Astrocyte (in vitro differentiated cells and primary cell): ENCODE results near the gene FXR2. TPM values are rescaled to one million over a fixed set of nuclear protein-coding genes. Genes with fewer than 3 reads are reported as not detected.

Experiments
- DNase-seq: peaks from one replicate; pipeline ENCODE4 v3.0.0-alpha.2; 2010; ENCODE audit warnings: low read depth
- FAIRE-seq: peaks from 2 replicates; lab custom pipeline; 2011; peaks lifted over from hg19 to GRCh38; lab: Jason Lieb, UNC
- H2AFZ ChIP-seq: 2 replicates; pipeline ENCODE4 v1.6.0; 2012; ENCODE audit warnings: low read depth, low read length, inconsistent platforms
- H3K27ac ChIP-seq: 2 replicates; pipeline ENCODE4 v1.5.1; 2011; ENCODE audit warnings: low read depth, low read length, inconsistent platforms
- H3K27me3 ChIP-seq: 2 replicates; pipeline ENCODE4 v1.6.0; 2011; ENCODE audit warnings: low read length, inconsistent platforms; ENCODE audit not compliant: insufficient read depth
- H3K36me3 ChIP-seq: 2 replicates; pipeline ENCODE4 v1.5.1; 2011; ENCODE audit warnings: low read length, inconsistent platforms; ENCODE audit not compliant: insufficient read depth
- H3K4me1 ChIP-seq: 2 replicates; pipeline ENCODE4 v1.5.1; 2011; ENCODE audit warnings: low read length, inconsistent platforms; ENCODE audit not compliant: insufficient read depth
- H3K4me2 ChIP-seq: 2 replicates; pipeline ENCODE4 v1.6.0; 2012; ENCODE audit warnings: low read length, inconsistent platforms
- H3K4me3 ChIP-seq: 2 replicates; pipeline ENCODE4 v1.5.1; 2011; ENCODE audit warnings: low read depth, mild to moderate bottlenecking, low read length, inconsistent platforms; ENCODE audit not compliant: insufficient read depth
- H3K79me2 ChIP-seq: 2 replicates; pipeline ENCODE4 v1.6.0; 2012; ENCODE audit warnings: mild to moderate bottlenecking, low read length, inconsistent platforms; ENCODE audit not compliant: insufficient read depth
- H3K9ac ChIP-seq: 2 replicates; pipeline ENCODE4 v1.6.0; 2012; ENCODE audit warnings: mild to moderate bottlenecking, low read length, inconsistent platforms
- H3K9me3 ChIP-seq: 2 replicates; pipeline ENCODE4 v1.5.1; 2012; ENCODE audit warnings: low read depth, mild to moderate bottlenecking, low read length, inconsistent platforms; ENCODE audit not compliant: insufficient read depth
- H4K20me1 ChIP-seq: 2 replicates; pipeline ENCODE4 v1.6.0; 2012; ENCODE audit warnings: low read length, inconsistent platforms; ENCODE audit not compliant: insufficient read depth
- H3K27ac Mint-ChIP-seq: one replicate; pipeline ENCODE4 v1.8.0; 2021; ENCODE audit warnings: mild to moderate bottlenecking, mixed read lengths; ENCODE audit not compliant: unreplicated experiment
- H3K27me3 Mint-ChIP-seq: one replicate; pipeline ENCODE4 v1.8.0; 2021; ENCODE audit warnings: low read depth, mixed read lengths; ENCODE audit not compliant: unreplicated experiment
- H3K36me3 Mint-ChIP-seq: one replicate; pipeline ENCODE4 v1.8.0; 2021; ENCODE audit warnings: low read depth, mixed read lengths; ENCODE audit not compliant: unreplicated experiment
- H3K4me1 Mint-ChIP-seq: one replicate; pipeline ENCODE4 v1.8.0; 2021; ENCODE audit warnings: low read depth, mixed read lengths; ENCODE audit not compliant: unreplicated experiment
- H3K4me3 Mint-ChIP-seq: one replicate; pipeline ENCODE4 v1.8.0; 2021; ENCODE audit warnings: mild to moderate bottlenecking, moderate library complexity, mixed read lengths; ENCODE audit not compliant: unreplicated experiment
- H3K9me3 Mint-ChIP-seq: one replicate; pipeline ENCODE4 v1.8.0; 2021; ENCODE audit warnings: mild to moderate bottlenecking, mixed read lengths; ENCODE audit not compliant: unreplicated experiment
- CTCF ChIP-seq: IDR thresholded peaks from 2 replicates; pipeline ENCODE4 v1.5.1; 2011; ENCODE audit warnings: low read depth, mild to moderate bottlenecking, inconsistent platforms, low read length, moderate library complexity; ENCODE audit not compliant: insufficient read depth
- EZH2 ChIP-seq: IDR thresholded peaks from 2 replicates; pipeline ENCODE4 v1.6.1; 2012; ENCODE audit warnings: mild to moderate bottlenecking, low read length, inconsistent platforms; ENCODE audit not compliant: insufficient read depth
- total RNA-seq: library from RNA; stranded (reverse); gene quantifications from 2 replicates; pipeline ENCODE4 v1.2.1, GENCODE V29; 2021

The FXR2 gene
- total RNA-seq, 1 donor from 2014 or later, result 60.2 TPM

- H3K27me3 ChIP-seq, result no peaks in the 10 kb centered on the region
- DNase-seq, result no peak
- H3K27ac ChIP-seq, result peak overlapping the region; percentile 81
- H3K4me1 ChIP-seq, result peaks cover 55% of the 10 kb centered on the region
- FAIRE-seq, result no peak
- H3K27me3 Mint-ChIP-seq, result no peaks in the 10 kb centered on the region
- H4K20me1 ChIP-seq, result peaks cover 36% of the 10 kb centered on the region
- H3K9ac ChIP-seq, result peak overlapping the region; percentile 68
- no peaks in the 10 kb centered on the region for H3K9me3 Mint-ChIP-seq
- no peak overlapping the region for H3K4me3 ChIP-seq
- H3K4me1 Mint-ChIP-seq, result peaks cover 50% of the 10 kb centered on the region
- H3K36me3 Mint-ChIP-seq, result peaks cover 23% of the 10 kb centered on the region
- no peak for TF ChIP-seq CTCF
- no peak for TF ChIP-seq EZH2
- peak overlapping the region; percentile 94 for H3K27ac Mint-ChIP-seq
- no peak overlapping the region for H3K4me3 Mint-ChIP-seq
- peak overlapping the region; percentile 81 for H3K4me2 ChIP-seq
- H3K36me3 ChIP-seq, result peaks cover 10% of the 10 kb centered on the region
- peaks cover 45% of the 10 kb centered on the region for H3K79me2 ChIP-seq
- H3K9me3 ChIP-seq, result no peaks in the 10 kb centered on the region
- no peak overlapping the region for H2AFZ ChIP-seq
Observed at GRCh38 chr17:7588553-7589203, 26.0 kb downstream of the FXR2 start.

DNA sequence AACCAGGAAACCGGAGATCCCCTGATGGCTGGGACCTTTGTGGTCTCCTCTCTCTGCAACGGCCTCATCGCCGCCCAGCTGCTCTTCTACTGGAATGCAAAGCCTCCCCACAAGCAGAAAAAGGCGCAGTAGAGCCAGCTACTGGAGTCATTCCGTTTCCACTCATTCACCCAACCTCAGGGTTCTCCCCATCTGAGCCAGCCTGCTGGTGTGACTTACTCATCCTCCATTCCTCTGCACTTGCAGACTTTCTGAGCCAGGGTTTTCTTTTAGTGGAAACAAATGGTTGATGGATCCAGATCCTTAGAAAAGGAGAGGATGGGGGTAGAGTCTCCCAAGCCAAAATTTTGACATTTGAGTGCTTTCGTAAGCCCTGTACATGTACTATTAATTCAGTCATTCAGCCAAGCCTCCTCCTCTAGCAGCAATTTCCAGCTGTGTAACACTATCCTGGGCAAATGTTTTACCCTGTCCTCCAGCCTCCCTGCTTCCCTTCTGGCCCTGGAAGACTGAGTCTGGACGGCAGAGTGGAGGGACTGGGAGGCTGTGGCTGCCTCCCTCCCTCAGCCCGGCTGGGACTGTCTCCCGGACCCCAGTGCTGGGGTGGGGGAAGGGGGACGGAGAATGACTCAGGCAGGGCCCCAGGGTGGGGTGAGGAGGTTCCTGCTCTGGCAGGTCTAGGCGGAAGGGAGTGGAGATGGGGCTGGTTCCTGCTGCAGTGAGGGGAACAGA is 27.1 kb downstream of the FXR2 start:
- Histone ChIP-seq H3K4me2 (peak overlapping the region; percentile 81), H3K9ac (peak overlapping the region; percentile 68), H4K20me1 (peaks cover 32% of the 10 kb centered on the region), H3K27ac (peak overlapping the region; percentile 81), H3K9me3 (no peaks in the 10 kb centered on the region), H3K36me3 (peaks cover 7% of the 10 kb centered on the region), H2AFZ (no peak overlapping the region), H3K79me2 (peaks cover 52% of the 10 kb centered on the region), H3K4me3 (peak overlapping the region; percentile 26), H3K27me3 (no peaks in the 10 kb centered on the region), H3K4me1 (peaks cover 63% of the 10 kb centered on the region)
- H3K27me3 Mint-ChIP-seq, result no peaks in the 10 kb centered on the region
- peak; percentile 95 for DNase-seq
- peaks cover 43% of the 10 kb centered on the region for H3K4me1 Mint-ChIP-seq
- peak overlapping the region; percentile 75 for H3K4me3 Mint-ChIP-seq
- H3K9me3 Mint-ChIP-seq, result no peaks in the 10 kb centered on the region
- H3K27ac Mint-ChIP-seq, result peak overlapping the region; percentile 94
- H3K36me3 Mint-ChIP-seq, result peaks cover 17% of the 10 kb centered on the region
- FAIRE-seq, result peak; percentile 50
- TF ChIP-seq EZH2 (no peak), CTCF (no peak)
